Inflammatory macrophage treated with lipopolysaccharide for 1 hour (primary cell): ENCODE results near the gene OR2T29.
"Not testable (repeated sequence)": the region's sequence is repeated elsewhere in the genome, so short reads cannot be mapped to it uniquely, and the experiment has no call there.

Source experiments
- DNase-seq, 2 donors: peaks; one replicate each; pipeline ENCODE4 v3.0.0-alpha.2; 2020 to 2022

Gene OR2T29, protein sequence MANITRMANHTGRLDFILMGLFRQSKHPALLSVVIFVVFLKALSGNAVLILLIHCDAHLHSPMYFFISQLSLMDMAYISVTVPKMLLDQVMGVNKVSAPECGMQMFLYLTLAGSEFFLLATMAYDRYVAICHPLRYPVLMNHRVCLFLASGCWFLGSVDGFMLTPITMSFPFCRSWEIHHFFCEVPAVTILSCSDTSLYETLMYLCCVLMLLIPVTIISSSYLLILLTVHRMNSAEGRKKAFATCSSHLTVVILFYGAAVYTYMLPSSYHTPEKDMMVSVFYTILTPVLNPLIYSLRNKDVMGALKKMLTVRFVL

DNA sequence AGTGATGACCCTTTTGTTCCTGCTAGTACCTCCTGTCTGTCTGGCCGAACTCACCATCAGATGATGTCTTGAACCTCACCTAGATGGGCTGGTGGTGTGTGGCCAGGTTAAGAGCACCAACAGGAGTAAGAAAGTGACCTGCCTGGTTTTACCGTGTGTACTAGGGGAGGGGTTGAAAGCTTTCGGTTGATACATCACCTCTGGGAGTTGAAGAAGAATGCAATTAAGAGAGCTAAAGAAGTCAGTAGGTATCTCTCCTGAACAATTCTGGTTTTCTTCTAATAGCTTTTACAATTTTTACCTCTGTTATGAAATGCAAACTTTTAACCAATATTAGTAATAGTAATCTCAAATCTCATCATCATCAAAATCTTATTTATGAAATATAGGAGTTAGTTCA, at the start of gene OR2T29:
Gene OR2T29 (minus strand): TSS at position 101 of the 400 bp plus-strand sequence. CDS start 3,281 bp downstream, outside the sequence.
- not testable (repeated sequence) for DNase-seq

DNA sequence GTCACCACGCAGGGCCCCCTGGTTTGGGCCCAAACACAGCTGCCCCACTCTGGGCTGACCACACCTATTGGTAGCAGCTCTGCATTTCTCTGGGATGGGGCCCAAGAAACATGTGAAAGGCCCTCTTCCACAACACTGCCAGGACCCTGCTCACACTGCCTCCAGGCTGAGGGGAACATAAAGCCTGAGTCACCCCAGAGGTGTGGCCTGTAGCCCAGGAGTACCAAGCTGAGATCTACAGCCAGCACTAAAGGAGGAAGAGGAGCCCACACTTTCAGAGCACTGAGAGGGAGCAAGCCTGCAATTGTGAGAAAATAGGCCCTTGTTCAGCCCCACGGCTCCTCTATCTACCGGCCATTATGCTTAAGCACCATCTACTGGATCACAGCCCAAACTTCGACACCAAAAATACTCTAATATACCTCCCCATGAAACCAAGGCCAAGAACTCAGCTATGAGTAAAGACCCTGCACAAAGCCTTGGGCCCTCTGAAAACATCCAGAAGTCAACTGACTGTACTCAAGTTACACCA, 49.4 kb upstream of the OR2T29 start:
- DNase-seq, result peak in 1 of 2 donors; percentile 28

DNA sequence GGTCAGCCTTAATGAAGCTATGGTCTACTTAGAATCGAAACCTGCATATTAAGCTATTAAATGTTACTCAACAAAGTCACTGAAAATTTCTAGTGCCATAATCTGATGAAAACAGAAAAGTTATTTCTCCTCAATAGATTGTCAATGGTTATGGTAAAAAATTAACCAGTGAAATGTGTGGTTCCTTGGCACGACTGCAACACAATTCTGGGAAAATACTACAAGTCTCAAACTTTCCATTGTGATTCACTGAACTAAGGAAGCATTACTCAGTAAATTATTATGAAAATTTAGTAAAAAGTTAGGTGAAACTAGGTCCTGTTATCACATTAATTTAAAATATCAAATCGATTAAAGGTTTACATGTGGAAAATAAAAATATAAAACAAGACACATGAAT, 47.7 kb upstream of the OR2T29 start:
- DNase-seq, result no peak

DNA sequence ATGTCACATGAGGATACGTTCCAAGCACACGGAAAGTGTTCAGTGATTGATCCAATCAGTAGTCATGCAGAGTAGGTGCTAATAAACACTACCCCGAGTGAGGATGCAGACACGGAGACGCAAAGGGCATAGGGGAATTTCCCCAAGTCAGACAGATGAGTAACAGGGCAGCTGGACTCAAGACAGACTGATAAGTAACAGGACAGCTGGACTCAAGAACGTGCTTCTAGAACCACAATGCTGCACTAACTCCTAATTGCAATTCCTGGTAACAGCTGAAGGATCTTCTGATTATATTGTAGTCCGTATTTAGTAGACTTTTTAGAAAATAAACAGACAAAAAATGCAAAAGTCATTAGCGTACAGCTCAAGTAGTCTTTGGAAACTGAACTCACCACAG, 36.8 kb upstream of the OR2T29 start:
- no peak for DNase-seq

DNA sequence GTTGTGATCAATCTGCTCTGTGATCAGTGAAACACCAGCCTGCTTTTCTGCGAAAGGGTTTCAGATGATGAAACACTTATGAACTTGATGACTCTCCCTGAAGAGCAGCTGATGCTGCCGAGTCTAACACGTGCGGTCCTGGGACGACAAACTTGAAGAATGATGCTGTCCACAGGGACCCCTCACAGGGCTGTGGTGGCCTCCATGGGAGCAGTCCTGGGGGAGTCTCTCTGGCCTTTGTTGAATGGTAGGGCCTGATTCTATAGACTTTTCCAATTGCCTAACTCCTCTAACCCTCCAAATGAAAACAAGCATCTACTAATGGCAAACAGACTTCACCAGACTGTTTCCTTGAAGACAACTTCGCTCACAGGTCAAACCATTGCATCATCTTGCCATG, 35.0 kb upstream of the OR2T29 start, which contains the start of gene OR2T10:
Gene OR2T10 (minus strand): TSS at position 112 of the 400 bp plus-strand sequence. CDS start 3,932 bp downstream, outside the sequence.
- no peak for DNase-seq

DNA sequence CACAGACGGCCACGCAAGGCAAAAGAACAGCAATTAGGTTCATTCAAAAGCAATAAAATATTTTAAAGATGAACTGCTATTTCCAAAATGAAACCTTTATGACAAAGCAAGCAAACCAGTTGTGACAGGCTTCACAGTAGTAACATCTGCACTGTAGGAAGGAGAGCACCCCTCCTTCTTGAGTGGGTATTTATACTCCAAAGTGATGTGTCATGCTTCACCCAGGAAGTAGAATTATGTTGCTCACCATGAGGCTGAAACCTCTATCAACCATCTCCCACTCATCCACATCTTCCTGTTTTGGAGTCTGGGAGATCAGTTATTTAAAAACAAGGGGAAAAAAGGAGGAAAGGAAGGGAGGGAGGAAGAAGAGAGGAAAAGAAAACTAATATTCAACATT, 34.0 kb upstream of the OR2T29 start:
- DNase-seq, result peak; percentile 56 to 76

DNA sequence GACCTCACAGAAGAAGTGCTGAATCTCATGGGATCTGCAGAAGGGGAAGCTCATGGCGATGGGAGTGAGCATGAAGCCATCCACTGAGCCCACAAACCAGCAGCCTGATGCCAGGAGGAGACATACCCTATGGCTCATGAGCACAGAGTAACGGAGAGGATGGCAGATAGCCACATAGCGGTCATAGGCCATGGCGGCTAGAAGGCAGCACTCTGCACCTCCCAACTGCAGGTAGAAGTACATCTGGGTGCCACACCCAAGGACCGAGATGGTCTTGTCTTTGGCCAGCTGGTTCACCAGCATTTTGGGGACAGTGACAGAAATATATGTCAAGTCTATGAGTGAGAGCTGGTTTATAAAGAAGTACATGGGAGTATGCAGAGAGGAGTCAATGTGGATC, 30.7 kb upstream of the OR2T29 start:
- DNase-seq, result no peak

DNA sequence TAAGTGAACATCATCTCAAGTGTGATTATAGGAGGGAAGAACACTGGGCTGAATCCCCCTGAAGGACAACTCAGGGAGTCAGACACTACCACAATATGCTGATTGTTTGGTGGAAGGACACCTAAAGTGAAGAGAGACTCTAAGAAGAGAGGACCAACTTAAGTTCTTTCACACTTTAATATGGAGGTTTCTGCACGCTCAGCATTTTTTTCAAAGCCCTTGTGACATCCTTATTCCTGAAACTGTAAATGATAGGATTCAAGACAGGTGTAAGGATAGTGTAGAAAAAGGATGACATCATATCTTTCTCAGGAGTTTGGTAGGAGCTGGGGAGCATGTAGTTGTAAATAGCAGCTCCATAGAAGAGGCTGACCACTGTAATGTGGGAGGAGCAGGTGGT, 30.1 kb upstream of the OR2T29 start:
- DNase-seq, result no peak

DNA sequence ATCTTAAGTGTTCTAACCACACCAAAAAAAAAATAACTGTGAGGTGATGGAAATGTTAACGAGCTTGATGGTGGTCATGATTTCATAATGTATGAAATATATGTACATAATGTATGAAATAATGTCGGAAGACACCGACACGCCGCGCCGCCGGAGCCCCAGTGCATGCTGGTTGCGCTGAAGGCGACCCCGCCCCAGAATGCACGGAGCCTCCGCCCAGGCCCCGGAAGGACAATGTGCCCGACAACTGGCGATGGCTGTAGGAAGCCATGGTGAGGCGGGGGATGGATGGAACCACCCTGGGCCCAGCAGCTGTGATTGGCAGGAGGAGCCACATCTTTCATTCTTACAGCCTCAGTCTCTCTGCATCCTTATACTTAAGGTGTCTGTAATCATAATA, 27.5 kb upstream of the OR2T29 start:
- no peak for DNase-seq

DNA sequence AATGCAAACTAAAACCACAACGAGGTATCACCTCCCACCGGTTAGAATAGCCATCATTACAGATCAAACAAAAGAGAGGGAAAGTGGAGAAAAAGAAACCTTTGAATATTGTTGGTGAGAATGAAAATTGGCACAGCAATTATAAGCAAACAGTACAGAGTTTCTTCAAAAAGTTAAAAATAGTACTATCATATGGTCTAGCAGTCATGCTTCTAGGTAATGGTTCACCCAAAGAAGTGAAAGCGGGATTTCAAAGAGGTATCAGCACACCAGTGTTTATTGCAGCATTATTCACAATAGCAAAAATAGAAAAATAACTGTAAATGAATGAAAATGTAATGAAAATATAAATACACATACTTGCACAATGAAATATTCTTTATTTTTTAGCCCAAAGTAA, 26.8 kb upstream of the OR2T29 start:
- DNase-seq, result no peak

DNA sequence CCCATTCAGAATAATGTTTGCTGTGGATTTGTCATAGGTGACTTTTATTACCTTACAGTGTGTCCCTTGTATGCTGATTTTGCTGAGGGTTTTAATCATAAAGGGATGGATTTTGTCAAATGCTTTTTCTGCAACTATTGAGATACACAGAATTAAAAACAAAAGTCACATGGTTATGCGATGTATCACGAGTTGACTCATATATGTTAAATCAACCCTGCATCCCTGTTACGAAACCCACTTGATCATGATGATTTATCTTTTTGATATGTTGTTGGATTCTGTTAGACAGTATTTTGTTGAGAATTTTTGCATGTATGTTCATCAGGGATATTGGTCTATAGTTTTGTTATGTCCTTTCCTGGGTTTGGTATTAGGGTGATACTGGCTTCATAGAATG, 22.7 kb upstream of the OR2T29 start:
- no peak for DNase-seq

DNA sequence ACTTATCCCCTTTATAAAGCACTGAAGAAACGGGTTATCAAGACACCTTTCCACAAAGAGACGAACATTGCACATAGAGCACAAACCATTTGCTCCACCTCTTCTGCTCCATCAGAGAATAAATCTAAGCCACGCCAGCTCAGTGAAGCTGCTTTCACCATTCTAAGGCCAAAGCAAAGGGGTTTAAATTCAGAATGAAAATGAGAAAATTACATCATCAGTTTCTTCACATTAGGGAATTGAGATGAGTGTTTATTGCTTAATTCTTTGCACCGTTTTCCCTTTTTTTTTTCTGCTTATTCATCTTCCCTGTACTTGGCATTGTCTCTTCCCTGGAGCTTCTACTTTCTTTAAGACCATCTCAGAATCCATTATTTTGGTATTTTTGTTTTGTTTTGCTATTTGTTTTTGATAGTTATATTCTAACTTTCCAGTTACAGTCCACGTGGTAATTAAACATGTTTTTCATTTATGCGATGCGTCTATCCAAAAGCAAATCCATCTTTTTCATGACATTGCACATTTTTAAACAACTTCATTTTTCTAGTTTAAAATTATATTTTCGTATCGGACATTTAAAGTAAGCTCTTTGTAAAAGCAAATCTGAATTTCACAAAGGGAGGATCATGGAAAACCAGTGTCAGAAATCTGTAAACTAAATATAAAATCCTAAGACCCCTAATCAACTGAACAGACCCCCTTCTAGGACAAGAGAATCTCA, 13.8 kb upstream of the OR2T29 start:
- DNase-seq, result peak; percentile 65 to 68

DNA sequence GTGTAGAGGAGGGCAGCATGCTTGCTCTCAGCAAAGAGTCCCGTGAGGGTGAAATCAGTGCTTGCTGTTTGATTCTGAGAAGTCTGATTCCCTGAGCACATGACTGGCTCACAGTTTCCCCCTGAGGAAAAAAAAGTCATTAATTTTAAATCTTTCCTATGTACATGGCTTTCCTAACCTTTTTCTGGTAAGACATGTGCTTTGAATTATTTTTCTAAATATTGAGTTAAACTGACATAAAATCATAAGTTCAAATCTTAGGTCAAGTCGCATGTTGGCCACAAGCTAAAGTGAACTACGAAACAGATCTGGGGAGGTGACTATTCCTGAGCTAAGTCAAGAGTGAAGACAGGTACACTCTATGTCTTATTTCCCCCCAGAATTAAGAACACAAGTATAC, 12.1 kb upstream of the OR2T29 start, which contains the start of gene OR2T34:
Gene OR2T34 (minus strand): TSS at position 101 of the 400 bp plus-strand sequence. CDS start 0 bp downstream, at position 101.
- not testable (repeated sequence) for DNase-seq

DNA sequence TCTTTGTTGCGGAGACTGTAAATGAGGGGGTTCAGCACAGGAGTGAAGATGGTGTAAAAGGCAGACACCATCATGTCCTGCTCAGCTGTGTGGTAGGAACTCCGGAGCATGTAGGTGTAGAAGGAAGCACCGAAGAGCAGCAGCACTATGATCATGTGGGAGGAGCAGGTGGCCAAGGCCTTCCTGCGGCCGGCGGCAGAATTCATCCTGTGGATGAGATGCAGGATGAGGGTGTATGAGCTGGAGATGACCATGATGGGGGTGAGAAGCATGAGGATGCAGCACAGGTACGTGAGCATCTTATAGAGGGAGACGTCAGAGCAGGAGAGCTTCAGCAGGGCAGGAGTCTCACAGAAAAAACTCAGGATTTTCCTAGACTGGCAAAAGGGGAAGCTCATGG, 11.3 kb upstream of the OR2T29 start:
- DNase-seq, result not testable (repeated sequence)

DNA sequence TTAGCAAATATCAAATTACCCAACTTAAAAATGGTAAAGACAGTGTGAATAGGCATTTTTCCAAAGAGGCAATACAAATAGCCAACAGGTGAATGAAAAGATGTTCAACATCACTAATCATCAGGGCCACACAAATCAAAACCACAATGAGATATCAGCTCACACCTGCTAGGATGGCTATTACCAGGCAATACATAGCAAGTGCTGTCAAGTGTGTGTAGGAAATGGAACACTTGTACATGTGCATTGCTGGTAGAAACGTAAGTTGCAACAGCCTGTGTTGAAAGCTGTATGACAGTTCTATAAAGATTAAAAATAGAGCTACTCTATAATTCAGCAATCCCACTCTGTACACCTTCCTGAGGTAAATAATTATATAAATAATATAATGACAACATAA, 9.5 kb upstream of the OR2T29 start:
- not testable (repeated sequence) for DNase-seq

DNA sequence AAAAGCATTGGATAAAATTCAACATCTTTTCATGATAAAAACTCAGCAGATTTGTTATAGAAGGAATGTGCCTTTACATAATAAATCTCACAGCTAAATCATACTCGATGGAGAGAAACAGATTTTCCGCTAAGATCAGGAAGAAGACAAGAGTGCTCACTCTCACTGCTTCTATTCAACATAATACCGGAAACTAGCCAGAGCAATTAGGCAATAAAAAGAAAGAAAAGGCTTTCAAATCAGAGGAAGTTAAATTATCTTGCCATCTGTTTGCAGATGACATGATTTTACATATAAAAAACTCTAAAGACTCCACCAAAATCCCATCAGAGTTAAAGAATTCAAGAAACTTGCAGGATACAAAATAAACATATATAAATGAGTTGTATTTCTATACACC, 8.2 kb upstream of the OR2T29 start:
- DNase-seq, result peak; percentile 20 to 30

DNA sequence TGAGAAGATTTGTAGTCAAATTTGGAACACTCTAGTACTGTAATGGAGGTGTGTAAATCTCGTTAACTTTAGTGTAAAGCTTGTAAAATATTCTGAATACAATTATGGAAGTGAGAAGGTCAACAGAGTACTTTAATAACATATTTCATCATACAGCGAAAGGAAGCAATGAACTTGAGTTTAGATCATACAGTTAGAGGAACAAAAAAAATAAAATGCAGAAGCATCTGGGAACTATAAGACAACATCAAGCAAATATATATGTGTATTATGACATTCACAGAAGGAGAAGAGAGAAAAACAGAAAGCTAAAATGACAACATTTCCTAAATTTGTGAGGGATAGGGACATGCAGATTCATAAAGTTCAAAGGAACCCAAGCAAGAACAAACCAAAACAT, 6.5 kb upstream of the OR2T29 start:
- peak; percentile 60 to 86 for DNase-seq

DNA sequence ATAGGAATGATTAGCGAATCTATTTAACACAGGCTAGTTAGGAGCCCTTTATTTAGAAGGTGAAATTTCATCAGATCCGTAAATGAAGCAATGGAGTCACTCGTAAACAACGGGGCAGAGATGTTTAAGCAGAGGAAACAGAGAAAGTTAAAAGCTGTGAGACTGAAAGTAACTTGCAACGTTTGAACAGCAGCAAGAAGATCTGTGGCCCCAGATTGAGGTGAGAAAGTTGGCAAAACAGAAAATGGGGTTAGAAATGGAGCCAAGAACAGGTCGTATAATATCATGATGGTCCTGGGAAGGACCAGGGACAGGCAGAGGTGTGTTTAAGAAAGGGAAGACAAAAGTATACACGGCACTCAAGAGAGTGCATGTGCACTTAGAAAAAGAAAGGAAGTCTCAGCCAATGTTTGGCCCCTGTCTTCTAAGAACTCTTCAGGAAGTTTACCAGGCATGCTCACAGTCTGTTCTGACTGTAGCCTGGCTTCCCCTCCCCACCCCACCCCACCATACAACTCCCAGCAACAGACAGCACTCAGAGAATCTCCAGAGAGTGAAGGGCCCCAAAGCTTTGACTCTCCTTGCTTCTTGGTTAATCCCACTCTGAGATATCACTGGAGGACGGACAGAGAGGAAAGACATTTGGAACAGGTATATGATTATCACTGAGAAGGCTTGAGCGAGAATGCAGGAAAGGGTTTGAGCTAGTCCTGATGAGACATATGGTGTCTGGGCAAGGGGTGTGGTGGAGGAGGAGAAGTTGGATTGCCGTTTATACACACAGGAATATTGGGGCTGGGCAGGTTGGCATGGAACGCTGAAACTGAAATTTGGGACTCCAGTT, 3.2 kb upstream of the OR2T29 start:
- DNase-seq, result not testable (repeated sequence)

DNA sequence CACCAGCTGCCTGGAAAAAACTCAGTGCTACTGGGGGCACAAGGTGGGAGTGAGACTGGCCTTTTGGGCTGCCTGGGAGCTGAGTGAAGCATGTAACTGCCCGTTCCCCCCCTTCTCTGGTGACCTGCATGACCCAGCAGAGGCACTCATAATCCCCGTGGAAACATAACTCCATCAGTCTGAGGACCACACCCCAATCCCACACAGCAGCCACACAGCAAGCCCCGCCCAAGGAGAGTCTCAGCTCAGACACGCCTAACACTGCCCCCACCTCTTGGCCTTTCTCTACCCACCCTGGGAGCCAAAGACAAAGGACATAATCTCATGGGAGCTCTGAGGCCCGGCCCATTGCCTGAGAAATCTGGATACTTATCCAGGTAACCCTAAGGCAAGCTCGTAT, 11.5 kb downstream of the OR2T29 start:
- not testable (repeated sequence) for DNase-seq

DNA sequence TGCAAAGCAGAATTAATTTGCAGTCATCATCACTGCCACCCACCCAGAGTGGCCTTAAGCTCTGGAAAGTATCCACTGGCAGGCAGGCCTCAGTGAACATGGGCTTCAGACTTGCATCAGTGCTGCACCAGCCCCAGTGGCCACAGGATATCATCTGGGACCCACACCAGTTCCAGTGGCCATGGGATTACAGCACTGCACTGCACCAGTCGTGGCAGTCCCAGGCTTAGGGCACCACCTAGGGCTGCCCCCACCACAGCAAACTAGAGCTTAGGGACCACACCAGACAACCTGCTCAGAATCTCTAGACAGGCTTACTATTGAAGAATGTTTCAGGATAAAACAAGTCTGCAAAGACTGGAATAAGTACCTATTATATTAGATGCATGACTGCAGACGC, 15.2 kb downstream of the OR2T29 start:
- DNase-seq, result not testable (repeated sequence)

DNA sequence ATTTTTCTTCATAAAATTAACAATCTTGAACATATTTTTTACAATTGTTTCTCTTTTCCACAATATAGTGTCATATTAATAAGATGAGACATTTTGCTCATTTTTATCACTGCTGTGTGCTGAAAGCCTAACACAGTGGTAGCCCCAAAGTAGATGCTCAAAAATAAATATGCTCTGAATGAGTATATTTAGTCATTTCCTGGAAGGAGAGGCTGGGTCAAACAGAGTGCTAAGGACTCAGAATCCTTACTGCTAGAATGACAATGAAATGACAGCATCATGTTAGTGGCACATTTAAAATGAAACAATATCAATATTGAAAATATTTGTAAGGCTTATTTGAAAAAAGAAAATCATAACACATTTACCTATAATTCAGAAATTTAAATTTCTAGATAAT, 25.1 kb downstream of the OR2T29 start:
- DNase-seq, result not testable (repeated sequence)

DNA sequence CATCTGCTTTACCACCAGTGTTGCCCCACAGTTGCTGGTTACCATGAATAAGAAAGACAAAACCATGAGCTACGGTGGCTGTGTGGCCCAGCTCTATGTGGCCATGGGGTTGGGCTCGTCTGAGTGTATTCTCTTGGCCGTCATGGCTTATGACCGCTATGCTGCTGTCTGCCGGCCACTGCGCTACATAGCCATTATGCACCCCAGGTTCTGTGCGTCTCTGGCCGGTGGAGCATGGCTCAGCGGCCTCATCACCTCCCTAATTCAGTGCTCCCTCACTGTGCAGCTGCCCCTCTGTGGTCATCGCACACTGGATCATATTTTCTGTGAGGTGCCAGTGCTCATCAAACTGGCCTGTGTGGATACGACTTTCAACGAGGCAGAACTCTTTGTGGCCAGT, 40.7 kb downstream of the OR2T29 start:
- no peak for DNase-seq

DNA sequence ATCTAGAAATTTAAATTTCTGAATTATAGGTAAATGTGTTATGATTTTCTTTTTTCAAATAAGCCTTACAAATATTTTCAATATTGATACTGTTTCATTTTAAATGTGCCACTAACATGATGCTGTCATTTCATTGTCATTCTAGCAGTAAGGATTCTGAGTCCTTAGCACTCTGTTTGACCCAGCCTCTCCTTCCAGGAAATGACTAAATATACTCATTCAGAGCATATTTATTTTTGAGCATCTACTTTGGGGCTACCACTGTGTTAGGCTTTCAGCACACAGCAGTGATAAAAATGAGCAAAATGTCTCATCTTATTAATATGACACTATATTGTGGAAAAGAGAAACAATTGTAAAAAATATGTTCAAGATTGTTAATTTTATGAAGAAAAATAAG, 52.4 kb downstream of the OR2T29 start:
- not testable (repeated sequence) for DNase-seq
